Measurements from ENCODE around the gene SRCIN1.

The SRCIN1 gene

GRCh38 chr17:38561416-38562214, 44.1 kb downstream of the SRCIN1 start:
- no peak for DNase-seq

- no peak for DNase-seq
Observed at GRCh38 chr17:38560503-38561318, 45.0 kb downstream of the SRCIN1 start.

- no peak for DNase-seq
Observed at GRCh38 chr17:38559880-38560230, 45.9 kb downstream of the SRCIN1 start.

GRCh38 chr17:38559051-38559879, 46.5 kb downstream of the SRCIN1 start:
- peak; percentile 89 for DNase-seq

- DNase-seq: peak; percentile 44
Observed at GRCh38 chr17:38558728-38559050, 47.1 kb downstream of the SRCIN1 start.

- DNase-seq: peak; percentile 92
Observed at GRCh38 chr17:38557836-38558727, 47.7 kb downstream of the SRCIN1 start.

- DNase-seq: no peak
Observed at GRCh38 chr17:38557396-38557795, 48.4 kb downstream of the SRCIN1 start.

- no peak for DNase-seq
Observed at GRCh38 chr17:38556239-38556638, 49.5 kb downstream of the SRCIN1 start.

GRCh38 chr17:38554430-38555350, 51.1 kb downstream of the SRCIN1 start:
- peak; percentile 78 for DNase-seq

GRCh38 chr17:38552343-38552742, 53.4 kb downstream of the SRCIN1 start:
- DNase-seq: no peak

- no peak for DNase-seq
Observed at GRCh38 chr17:38551121-38551520, 54.6 kb downstream of the SRCIN1 start.

GRCh38 chr17:38550661-38551060, 55.1 kb downstream of the SRCIN1 start:
- no peak for DNase-seq

- no peak for DNase-seq
Observed at GRCh38 chr17:38549285-38549684, 56.5 kb downstream of the SRCIN1 start.

- no peak for DNase-seq
Observed at GRCh38 chr17:38547444-38547843, 58.3 kb downstream of the SRCIN1 start.

GRCh38 chr17:38546396-38546795, 59.4 kb downstream of the SRCIN1 start:
- no peak for DNase-seq

GRCh38 chr17:38545531-38546225, 60.1 kb downstream of the SRCIN1 start:
- no peak for DNase-seq

- no peak for DNase-seq
Observed at GRCh38 chr17:38544839-38545209, 60.9 kb downstream of the SRCIN1 start.

GRCh38 chr17:38544175-38544838, 61.4 kb downstream of the SRCIN1 start:
- no peak for DNase-seq

GRCh38 chr17:38543403-38544174, 62.2 kb downstream of the SRCIN1 start:
- no peak for DNase-seq

Data from NCI-H1105 treated with DMSO at 0.1 percent for 48 hours (cell line).